NCI-H748 treated with DMSO at 0.1 percent for 48 hours (cell line): Measurements from ENCODE around the gene ESAM.

ENCODE experiments used
- DNase-seq: peaks from one replicate; lab custom pipeline; 2025; lab: John Stamatoyannopoulos, UW

Gene ESAM, protein sequence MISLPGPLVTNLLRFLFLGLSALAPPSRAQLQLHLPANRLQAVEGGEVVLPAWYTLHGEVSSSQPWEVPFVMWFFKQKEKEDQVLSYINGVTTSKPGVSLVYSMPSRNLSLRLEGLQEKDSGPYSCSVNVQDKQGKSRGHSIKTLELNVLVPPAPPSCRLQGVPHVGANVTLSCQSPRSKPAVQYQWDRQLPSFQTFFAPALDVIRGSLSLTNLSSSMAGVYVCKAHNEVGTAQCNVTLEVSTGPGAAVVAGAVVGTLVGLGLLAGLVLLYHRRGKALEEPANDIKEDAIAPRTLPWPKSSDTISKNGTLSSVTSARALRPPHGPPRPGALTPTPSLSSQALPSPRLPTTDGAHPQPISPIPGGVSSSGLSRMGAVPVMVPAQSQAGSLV

GRCh38 chr11:124762105-124762623 lies at the start of gene ESAM:
TSS of gene ESAM (minus strand) at chr11:124762290. CDS start at chr11:124762154, 136 bp downstream.
- DNase-seq, result peak; percentile 7

- DNase-seq, result no peak
Measured at GRCh38 chr11:124811399-124812125, 49.5 kb upstream of the ESAM start.

DNA sequence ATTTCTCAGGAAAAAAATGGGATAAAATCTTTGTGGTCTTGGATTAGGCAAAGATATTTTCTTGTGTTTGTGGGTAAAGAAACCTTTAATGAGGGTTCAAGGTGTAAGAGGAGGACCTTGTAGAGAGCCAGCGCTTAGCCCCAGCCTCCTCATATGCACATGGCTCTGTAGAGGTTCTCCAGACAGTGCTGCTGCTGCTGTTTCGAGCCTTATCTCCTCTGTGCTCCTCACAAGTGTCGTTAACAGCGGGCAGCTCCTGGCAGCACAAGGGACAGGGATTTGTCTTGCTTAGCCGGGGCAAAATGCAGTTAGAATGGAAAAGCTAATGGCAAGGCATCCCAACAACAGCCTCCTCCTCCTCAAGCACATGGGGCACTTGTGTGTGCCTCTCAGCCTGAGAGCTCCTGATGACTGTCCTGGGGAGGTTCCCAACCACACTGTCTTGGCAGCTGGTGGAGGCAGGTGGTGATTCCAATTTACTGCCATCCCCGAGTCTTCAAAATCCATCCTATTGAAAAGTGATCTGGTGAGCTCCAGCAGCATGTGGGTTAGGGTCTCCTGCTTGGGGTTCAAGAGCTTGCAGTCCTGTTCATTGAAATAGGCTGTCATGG lies 45.7 kb upstream of the ESAM start:
- no peak for DNase-seq

DNA sequence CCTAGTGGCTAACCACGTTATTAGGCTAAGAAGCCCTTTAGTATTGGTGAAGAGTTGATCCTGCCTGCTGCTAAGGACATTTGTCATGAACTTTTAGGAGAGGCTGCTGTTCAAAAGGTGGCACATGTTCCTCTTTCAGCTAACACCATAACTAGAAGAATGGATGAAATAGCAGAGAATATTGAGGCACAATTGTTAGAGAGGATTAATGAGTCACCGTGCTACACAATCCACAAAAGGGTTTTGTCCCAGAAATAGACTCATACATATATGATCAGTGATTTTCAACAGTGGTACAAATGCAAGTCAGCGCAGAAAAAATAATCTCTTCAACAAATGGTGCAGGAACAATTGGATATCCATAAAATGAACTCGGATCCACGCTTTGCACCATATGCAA lies 45.1 kb upstream of the ESAM start:
- no peak for DNase-seq

DNA sequence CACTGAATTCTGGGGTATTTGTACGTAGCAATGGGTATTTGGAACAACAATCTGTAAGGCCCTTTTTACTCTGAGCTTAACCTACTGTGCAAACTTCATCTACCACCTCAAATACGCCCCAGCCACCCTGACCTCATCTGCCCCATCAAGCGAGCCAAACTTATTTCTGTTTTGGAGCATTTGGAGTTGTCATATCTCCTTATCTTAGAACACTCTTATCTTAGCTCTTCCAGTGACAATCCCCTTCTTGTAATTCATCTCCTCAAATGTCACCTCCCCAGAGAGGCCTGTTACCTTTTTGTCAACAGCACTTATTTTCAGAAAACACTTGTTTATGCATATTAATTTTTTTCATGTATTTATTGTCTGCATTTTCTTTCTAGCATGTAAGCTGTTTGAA lies 42.8 kb upstream of the ESAM start:
- DNase-seq, result no peak

DNA sequence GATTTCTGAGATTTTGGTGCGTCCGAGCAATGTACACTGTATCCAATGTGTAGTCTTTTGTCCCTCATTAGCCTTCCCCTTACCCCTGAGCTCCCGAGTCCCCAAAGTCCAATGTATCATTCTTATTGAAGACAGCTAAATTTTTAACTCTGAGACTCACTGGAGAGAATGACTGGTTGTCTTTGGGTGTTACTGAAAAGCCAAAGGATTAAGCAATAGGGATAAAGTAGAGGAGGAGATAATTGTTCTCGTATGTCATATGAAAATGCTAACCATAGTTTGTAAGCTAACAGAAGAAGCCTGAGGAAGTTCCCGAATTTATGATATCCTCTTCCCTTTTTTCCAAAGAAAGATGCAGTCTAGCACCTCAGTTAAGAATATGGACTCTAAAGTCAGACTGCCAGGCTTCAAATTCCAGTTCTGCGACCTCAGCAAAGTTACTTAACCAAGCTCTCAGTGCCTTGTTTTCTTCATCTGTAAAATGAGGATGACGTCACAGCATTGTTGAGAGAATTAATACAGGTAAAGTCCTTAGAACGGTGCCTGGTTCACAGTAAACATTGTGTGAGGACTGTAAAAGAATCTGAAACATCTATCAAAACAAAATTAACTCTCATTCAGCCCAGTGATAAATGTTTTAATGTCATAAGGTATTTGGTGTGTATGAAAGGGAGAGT lies 39.7 kb upstream of the ESAM start:
- no peak for DNase-seq

- DNase-seq, result no peak
Measured at GRCh38 chr11:124801014-124801413, 38.9 kb upstream of the ESAM start.

DNA sequence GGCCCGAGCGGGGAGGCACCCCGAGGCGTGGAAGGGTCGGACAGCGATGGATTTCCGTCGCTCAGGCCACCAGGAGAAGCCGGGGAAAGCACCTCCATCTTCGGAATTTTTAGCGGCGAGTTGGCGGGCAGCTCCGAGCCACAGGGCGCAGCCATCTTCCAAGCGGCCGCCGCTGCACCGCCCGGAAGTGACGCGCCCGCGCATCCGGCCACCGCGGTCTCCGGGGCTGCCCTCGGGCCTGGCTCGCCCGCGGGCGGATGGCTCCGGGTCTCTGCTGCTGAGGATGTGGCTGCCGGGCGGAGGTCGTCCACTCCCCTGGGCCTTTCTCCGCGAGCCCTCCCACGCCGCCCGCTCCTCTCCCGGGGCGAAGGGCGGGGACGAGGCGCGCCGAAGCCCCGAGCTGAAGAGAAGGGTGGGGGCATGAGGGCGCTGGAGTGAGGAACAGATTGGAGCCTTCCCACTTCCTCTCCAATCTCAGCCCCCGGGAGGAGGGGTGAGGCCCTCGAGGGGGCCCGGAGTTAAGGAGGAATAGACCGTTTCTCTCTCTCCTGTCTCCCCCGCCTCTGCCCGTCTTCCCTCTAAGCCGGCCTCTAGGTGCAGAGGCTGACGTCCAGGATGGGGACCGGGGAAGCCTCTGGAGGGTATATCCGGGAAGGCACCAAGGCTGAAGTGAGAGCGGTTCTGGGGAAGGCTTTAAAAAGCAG lies 38.3 kb upstream of the ESAM start, which contains the start of gene MSANTD2:
Gene MSANTD2, minus strand, starts transcription at position 181 of the 704 bp plus-strand sequence. Its CDS starts 26 bp downstream, at position 155.
- DNase-seq, result peak; percentile 11

GRCh38 chr11:124799348-124800225 lies 37.5 kb upstream of the ESAM start:
- no peak for DNase-seq

GRCh38 chr11:124798991-124799347 lies 36.9 kb upstream of the ESAM start:
- DNase-seq, result no peak

DNA sequence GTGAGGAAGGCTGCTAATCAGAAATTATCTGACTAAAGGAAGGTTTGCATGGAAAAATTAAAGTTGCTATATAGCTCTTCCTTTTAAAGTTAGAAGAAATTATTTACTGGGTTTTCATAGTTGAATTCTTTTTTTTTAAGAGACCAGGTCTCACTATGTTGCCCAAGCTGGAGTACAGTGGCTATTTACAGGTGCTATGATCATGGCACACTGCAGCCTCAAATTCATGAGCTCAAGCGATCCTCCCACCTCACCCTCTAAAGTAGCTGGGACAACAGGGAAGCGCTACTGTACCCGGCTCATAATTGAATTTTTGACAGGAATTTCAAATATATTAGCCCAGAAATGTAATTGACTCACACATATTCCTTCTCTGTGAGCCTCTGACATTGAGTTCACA lies 34.2 kb upstream of the ESAM start:
- no peak for DNase-seq

DNA sequence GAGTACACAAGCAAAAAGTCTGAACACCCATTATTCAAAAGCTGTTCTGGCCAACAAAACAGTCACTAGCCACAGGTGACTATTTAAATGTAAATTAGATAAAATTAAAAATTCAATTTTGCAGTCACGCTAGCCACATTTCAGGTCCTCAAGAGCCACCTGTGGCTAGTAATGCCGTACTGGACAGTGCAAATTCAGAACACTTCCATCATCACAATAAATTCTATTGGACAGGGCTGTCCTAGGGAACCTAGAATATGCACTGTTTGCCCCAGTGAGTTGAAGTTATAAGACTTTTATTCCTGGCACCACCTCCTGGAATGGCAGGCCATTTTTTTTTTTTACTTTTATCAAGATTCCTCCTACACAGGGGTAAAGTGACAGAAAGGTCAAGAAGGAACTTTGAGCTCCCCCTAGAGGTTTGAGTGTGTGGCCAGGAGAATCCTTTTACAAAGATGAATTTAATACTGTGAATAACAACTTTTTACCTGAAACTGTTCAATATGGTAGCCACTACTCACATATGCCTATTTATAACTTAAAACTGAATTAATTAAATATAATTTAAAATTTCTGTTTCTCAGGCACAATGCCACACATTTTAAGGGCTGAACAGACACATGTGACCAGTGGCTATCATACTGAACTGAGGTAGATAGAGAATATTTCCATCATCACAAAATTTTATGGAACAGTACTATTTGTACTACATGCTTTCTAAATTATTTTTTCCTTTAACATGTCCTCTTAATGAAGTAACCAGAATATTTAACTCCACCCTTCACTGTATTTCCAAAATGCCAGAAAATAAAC lies 31.6 kb upstream of the ESAM start:
- peak; percentile 17 for DNase-seq

GRCh38 chr11:124791626-124792341 lies 29.7 kb upstream of the ESAM start:
- DNase-seq, result peak; percentile 5

DNA sequence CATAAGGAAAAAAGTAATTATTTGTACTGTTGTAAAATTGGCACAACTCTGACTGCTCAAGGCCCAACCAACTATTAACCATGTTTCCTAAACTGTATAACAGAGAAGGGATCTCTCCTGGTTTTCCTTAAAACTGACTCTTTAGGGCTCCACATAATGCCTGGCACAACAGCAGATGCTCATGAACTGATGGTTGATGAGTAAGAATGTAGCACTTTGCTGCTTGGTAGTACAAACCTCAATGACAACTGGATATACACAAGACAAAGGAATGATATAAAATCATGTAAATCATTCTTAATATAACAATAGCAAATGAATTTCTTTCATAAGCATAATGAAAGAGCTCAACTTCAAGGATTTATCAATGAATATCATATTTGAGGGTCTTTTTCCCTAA lies 26.4 kb upstream of the ESAM start:
- no peak for DNase-seq

- no peak for DNase-seq
Measured at GRCh38 chr11:124784051-124784450, 22.0 kb upstream of the ESAM start.

- no peak for DNase-seq
Measured at GRCh38 chr11:124783002-124783401, 20.9 kb upstream of the ESAM start.

DNA sequence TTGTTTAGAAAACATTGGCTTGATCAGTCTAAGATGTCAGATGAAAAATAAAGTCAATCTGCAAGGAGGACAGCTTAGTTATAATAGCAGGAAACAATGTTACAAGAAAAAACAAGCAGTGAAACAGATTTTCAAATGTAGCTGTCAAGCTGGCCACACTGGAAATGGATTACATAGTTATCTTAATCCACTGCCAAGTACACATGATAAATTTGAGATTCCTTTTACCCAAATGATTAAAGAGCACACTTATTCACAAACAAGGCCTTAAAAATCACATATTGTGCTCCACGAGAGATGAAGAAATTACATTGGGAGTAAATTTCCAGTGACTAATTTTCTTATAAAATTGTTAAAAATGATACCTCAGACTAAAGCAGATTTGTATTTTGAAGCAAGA lies 17.5 kb upstream of the ESAM start:
- no peak for DNase-seq

GRCh38 chr11:124778281-124778680 lies 16.2 kb upstream of the ESAM start:
- no peak for DNase-seq
